ENCODE results near the gene RABGGTA. TPM values are rescaled to one million over a fixed set of nuclear protein-coding genes. Genes with fewer than 3 reads are reported as not detected.

RABGGTA gene
- total and polyA plus RNA-seq, 9 of the 15 experiments (the other 6 are each of a cell fraction or from before 2014, with no cell fraction given) = 4.5 to 24.2 (median 15.5) TPM

- WGBS (ENCODE audit: insufficient coverage, low coverage, missing lambda C conversion rate) = 10% methylated on average over 2 of the region's 2 CpGs
- FAIRE-seq (no peak), DNase-seq (ENCODE audit: extremely low read depth in 1 of 4, low spot score in 3 of 4) (peak in 2 of 4 experiments; percentile 16 to 25), ATAC-seq (no peak)
- CTCF ChIA-PET (ENCODE audit: low intra/inter-chr PET ratio) = no interaction called here
- peak overlapping the region in 1 of 2 experiments; percentile 72; a peak in 3 of 4 replicates for H3K9ac ChIP-seq (ENCODE audit: insufficient read depth in 1 of 2, low read depth in 2 of 2, low read length in 2 of 2)
- H3K36me3 ChIP-seq (ENCODE audit: control insufficient read depth, insufficient read depth, low read length) = peaks cover 46% of the 10 kb centered on the region
- peak overlapping the region; percentile 89 for H3K27ac ChIP-seq (ENCODE audit: extremely low read depth, low read depth, low read length)
- H3K4me3 ChIP-seq = peak overlapping the region; percentile 54
- intact Hi-C loops (cut with micrococcal nuclease) = loop anchor here (2.0 kb wide), 1 partner anchor 17 kb away; the partner anchor contains the start of gene MDP1
- peaks cover 39% of the 10 kb centered on the region for H3K79me2 ChIP-seq (ENCODE audit: control insufficient read depth, insufficient read depth, low read length)
- no peaks in the 10 kb centered on the region for H4K20me1 ChIP-seq (replicated peaks; ENCODE audit: control insufficient read depth, insufficient read depth, low read length)
- no TSS peak for BruUV-seq (replicated peaks)
- H3K27me3 ChIP-seq (ENCODE audit: control insufficient read depth in 2 of 2, insufficient read depth in 2 of 2, low read length in 2 of 2) = no peaks in the 10 kb centered on the region
- in situ Hi-C loops (cut with MboI) = no loop called here
- no peak overlapping the region for H2AFZ ChIP-seq (ENCODE audit: low read depth, low read length)
- no peaks in the 10 kb centered on the region for H3K9me3 ChIP-seq (replicated peaks; ENCODE audit: control insufficient read depth, insufficient read depth, low read depth, low read length)
- peak overlapping the region; percentile 98 for H3K4me2 ChIP-seq (ENCODE audit: insufficient read depth, low read length)
- peaks cover 6 to 15% of the 10 kb centered on the region in 2 experiments for H3K4me1 ChIP-seq (replicated peaks in 1 of 2; ENCODE audit: control insufficient read depth in 2 of 2, insufficient read depth in 2 of 2, low read length in 2 of 2)
- no peaks in the 10 kb centered on the region for H3K9me1 ChIP-seq (ENCODE audit: control insufficient read depth, insufficient read depth, low read length)
- POLR2A ChIA-PET = interaction anchor here (0.7 to 1.4 kb wide), 2 partner anchors 64 to 85 kb away, joined by 3 read pairs; no protein-coding TSS in a partner anchor
- TF ChIP-seq ZKSCAN8 (CRISPR knock-in tag; IDR thresholded peaks at IDR 0.05) (no peak), RCOR1 (IDR thresholded peaks at IDR 0.05; ENCODE audit: borderline replicate concordance in 1 of 2, low read depth in 2 of 2, low read length in 2 of 2) (peak in 1 of 2 experiments; percentile 82; a peak in 1 of 4 replicates), PKNOX1 (IDR thresholded peaks at IDR 0.05) (peak; percentile 85), NFE2 (IDR thresholded peaks at IDR 0.05; ENCODE audit: low read depth) (peak; percentile 40; the same call in 1 of the 2 replicates), CREBBP (IDR thresholded peaks at IDR 0.05; ENCODE audit: low read depth, low read length) (no peak), EP300 (IDR thresholded peaks at IDR 0.05; ENCODE audit: low read length) (peak; percentile 66), MAX (CRISPR knock-in tag; IDR thresholded peaks at IDR 0.05) (no peak), ZC3H8 (IDR thresholded peaks at IDR 0.05) (no peak), TEAD1 (CRISPR knock-in tag; IDR thresholded peaks at IDR 0.05) (0 out of 4 replicates have a peak, but pooled peaks of 1 of the 2 experiments have one; percentile 25), MEIS2 (IDR thresholded peaks at IDR 0.05; ENCODE audit: partially characterized antibody) (peak; percentile 93), TFAM (CRISPR knock-in tag; conservative IDR thresholded peaks at IDR 0.05) (no peak), CTBP1 (IDR thresholded peaks at IDR 0.05; ENCODE audit: borderline replicate concordance) (peak; percentile 10; the same call in 1 of the 2 replicates), KDM1A (IDR thresholded peaks at IDR 0.05) (peak; percentile 61 to 65; a peak in 3 of 4 replicates)
- TF ChIP-seq, protein P1, sequence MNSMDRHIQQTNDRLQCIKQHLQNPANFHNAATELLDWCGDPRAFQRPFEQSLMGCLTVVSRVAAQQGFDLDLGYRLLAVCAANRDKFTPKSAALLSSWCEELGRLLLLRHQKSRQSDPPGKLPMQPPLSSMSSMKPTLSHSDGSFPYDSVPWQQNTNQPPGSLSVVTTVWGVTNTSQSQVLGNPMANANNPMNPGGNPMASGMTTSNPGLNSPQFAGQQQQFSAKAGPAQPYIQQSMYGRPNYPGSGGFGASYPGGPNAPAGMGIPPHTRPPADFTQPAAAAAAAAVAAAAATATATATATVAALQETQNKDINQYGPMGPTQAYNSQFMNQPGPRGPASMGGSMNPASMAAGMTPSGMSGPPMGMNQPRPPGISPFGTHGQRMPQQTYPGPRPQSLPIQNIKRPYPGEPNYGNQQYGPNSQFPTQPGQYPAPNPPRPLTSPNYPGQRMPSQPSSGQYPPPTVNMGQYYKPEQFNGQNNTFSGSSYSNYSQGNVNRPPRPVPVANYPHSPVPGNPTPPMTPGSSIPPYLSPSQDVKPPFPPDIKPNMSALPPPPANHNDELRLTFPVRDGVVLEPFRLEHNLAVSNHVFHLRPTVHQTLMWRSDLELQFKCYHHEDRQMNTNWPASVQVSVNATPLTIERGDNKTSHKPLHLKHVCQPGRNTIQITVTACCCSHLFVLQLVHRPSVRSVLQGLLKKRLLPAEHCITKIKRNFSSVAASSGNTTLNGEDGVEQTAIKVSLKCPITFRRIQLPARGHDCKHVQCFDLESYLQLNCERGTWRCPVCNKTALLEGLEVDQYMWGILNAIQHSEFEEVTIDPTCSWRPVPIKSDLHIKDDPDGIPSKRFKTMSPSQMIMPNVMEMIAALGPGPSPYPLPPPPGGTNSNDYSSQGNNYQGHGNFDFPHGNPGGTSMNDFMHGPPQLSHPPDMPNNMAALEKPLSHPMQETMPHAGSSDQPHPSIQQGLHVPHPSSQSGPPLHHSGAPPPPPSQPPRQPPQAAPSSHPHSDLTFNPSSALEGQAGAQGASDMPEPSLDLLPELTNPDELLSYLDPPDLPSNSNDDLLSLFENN (IDR thresholded peaks at IDR 0.05; ENCODE audit: low read depth in 2 of 2, low read length in 2 of 2) = no peak
- TF ChIP-seq, protein P2, sequence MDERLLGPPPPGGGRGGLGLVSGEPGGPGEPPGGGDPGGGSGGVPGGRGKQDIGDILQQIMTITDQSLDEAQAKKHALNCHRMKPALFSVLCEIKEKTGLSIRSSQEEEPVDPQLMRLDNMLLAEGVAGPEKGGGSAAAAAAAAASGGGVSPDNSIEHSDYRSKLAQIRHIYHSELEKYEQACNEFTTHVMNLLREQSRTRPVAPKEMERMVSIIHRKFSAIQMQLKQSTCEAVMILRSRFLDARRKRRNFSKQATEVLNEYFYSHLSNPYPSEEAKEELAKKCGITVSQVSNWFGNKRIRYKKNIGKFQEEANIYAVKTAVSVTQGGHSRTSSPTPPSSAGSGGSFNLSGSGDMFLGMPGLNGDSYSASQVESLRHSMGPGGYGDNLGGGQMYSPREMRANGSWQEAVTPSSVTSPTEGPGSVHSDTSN (CRISPR knock-in tag; IDR thresholded peaks at IDR 0.05; ENCODE audit: low read depth) = 0 out of 2 replicates have a peak, but pooled peaks have one; percentile 21
- TF ChIP-seq, protein P2 (tag; conservative IDR thresholded peaks at IDR 0.05; ENCODE audit: low read depth) = peak; percentile 82
These were observed 37.9 kb downstream of the RABGGTA start for GRCh38 chr14:24233538-24233866.

Measured in K562 (cell line).